Left lung (tissue), 10 donors: ENCODE measurements around the gene SDK2. TPM values are rescaled to one million over a fixed set of nuclear protein-coding genes. Genes with fewer than 3 reads are reported as not detected.

Experiments used
- ATAC-seq: fragments of 200-7000 bp; cut with Tn5 transposase; one replicate; pipeline ENCODE4 v1.9.1; 2020; ENCODE audit warnings: moderate library complexity
- DNase-seq, 4 donors: peaks; one replicate each; pipeline ENCODE4 v3.0.0-alpha.2; 2013 to 2020
- H3K27ac ChIP-seq, 2 donors: fragments of 200-600 bp; sonication (generic) in 1 of 2; one replicate each; pipeline versions ENCODE4 v1.5.0 to v1.8.0; 2020 to 2021
- H3K27me3 ChIP-seq, 2 donors: fragments of 200-600 bp; sonication (generic) in 1 of 2; one replicate each; pipeline versions ENCODE4 v1.5.0 to v1.8.0; 2020 to 2021
- H3K36me3 ChIP-seq, 2 donors: fragments of 200-600 bp; sonication (generic) in 1 of 2; one replicate each; pipeline versions ENCODE4 v1.5.0 to v1.8.0; 2020 to 2021
- H3K4me1 ChIP-seq, 2 donors: fragments of 200-600 bp; one replicate each; pipeline ENCODE4 v1.8.0; 2021
- H3K4me3 ChIP-seq, 2 donors: fragments of 200-600 bp; sonication (generic) in 1 of 2; one replicate each; pipeline versions ENCODE4 v1.5.0 to v1.8.0; 2020 to 2021; ENCODE audit warnings: mild to moderate bottlenecking in 1 of 2
- H3K9me3 ChIP-seq, 2 donors: fragments of 200-600 bp; sonication (generic) in 1 of 2; one replicate each; pipeline versions ENCODE4 v1.5.0 to v1.8.0; 2020 to 2021
- intact Hi-C, 2 donors: fragments of 100-400 bp; cut with DNase I; formaldehyde crosslinking; loops; one replicate each; pipeline versions ENCODE4 v1.11.2 to v1.14.2; 2022
- polyA plus RNA-seq, 6 donors: library from polyadenylated mRNA; unstranded; fragments of 120-200 nt; gene quantifications; one replicate each; pipeline ENCODE4 v1.2.1, GENCODE V29; 2013; ENCODE audit not compliant: insufficient read length in 6 of 6
- total RNA-seq, 2 donors: library from RNA; stranded (reverse); fragmentation: NEBNext Ultra II Directional; extraction: Animal tissue kit (Norgen Biotek cat#: 25700); gene quantifications; one replicate each; pipeline ENCODE4 v1.2.1, GENCODE V29; 2021
- TF ChIP-seq, protein P1 (sequence below), 2 donors: fragments of 200-600 bp; sonication (generic) in 1 of 2; IDR thresholded peaks; one replicate each; pipeline versions ENCODE4 v1.5.0 to v1.8.0; 2021; ENCODE audit warnings: antibody characterized with exemption in 2 of 2
- donor health status: DM: no; HTN: yes; CAD: no.
- donor health status: DM: no; HTN: no; CAD: no.

SDK2 gene
- total and polyA plus RNA-seq, 8 donors = 6.0 to 10.9 (median 7.5) TPM

DNA sequence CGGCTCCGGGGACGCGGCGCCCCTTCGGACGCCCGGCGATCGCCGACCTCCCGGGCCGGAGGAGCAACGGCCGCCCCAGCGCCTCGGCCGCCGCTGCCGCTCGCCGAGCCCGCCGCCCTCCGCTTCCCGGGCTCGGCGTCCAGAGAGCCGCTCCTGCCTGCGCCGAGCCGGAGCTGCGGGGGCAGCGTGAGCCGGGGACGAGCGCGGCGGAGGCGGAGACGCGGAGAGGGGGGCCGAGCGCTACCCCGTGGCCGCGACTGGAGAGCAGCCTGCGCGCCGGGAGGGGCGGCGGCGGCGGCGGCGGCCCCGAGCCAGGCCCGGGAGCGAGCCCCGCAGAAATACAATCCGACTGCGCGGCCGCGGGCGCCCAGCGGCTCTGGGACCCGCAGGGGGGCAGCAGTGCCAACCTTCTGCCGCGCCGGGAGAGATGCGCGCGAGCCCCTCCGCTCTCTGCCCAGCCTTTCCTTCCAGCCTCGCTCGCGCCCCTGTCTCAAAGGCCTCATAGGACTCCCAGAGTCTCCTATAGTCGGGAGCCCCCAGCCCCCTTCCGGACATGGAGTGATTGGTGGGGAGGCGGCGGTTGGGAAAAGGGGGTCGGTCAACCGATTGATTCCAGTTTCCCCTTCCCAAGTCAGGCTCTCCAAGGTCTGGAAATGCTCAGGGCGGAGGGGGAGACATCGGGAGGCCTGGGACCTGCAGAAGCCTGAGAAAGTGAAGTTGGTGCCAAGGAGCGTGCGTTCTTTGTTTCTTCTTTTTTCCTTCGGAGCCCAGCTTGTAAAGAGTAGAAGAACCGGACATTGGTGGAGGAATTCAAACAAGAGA is 1.0 kb upstream of the SDK2 start:
- Histone ChIP-seq H3K4me3 (peak overlapping the region; percentile 5 to 46), H3K4me1 (peaks cover 0 to 32% of the 10 kb centered on the region in 2 donors), H3K9me3 (no peaks in the 10 kb centered on the region), H3K27ac (no peak overlapping the region), H3K36me3 (no peaks in the 10 kb centered on the region), H3K27me3 (peaks cover 44 to 92% of the 10 kb centered on the region in 2 donors)
- intact Hi-C loops = no loop called here
- ATAC-seq = peak; percentile 68
- peak in 2 of 4 donors; percentile 58 to 84 for DNase-seq
- TF ChIP-seq, protein P1, sequence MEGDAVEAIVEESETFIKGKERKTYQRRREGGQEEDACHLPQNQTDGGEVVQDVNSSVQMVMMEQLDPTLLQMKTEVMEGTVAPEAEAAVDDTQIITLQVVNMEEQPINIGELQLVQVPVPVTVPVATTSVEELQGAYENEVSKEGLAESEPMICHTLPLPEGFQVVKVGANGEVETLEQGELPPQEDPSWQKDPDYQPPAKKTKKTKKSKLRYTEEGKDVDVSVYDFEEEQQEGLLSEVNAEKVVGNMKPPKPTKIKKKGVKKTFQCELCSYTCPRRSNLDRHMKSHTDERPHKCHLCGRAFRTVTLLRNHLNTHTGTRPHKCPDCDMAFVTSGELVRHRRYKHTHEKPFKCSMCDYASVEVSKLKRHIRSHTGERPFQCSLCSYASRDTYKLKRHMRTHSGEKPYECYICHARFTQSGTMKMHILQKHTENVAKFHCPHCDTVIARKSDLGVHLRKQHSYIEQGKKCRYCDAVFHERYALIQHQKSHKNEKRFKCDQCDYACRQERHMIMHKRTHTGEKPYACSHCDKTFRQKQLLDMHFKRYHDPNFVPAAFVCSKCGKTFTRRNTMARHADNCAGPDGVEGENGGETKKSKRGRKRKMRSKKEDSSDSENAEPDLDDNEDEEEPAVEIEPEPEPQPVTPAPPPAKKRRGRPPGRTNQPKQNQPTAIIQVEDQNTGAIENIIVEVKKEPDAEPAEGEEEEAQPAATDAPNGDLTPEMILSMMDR (IDR thresholded peaks at IDR 0.05) = no peak

DNA sequence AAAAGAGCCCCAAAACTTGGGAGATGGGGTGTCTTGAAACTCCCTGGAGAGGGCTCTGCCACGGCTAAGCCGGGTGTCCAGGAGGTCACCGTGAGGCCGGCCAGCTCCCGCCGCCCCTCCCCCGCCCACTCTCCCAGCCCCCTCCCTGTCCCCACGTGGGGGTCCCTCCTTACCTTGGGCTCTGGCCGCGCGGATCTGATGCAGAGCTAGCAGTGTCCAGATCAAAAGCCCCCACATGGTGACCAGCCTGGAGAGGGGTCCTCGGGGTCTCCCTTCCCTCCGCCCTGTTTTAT is 447 bp downstream of the SDK2 start:
- Histone ChIP-seq H3K9me3 (no peaks in the 10 kb centered on the region), H3K4me3 (peak overlapping the region; percentile 30 to 46), H3K36me3 (no peaks in the 10 kb centered on the region), H3K4me1 (peaks cover 0 to 32% of the 10 kb centered on the region in 2 donors), H3K27me3 (peaks cover 44 to 99% of the 10 kb centered on the region in 2 donors), H3K27ac (no peak overlapping the region)
- intact Hi-C loops = no loop called here
- TF ChIP-seq, protein P1 (IDR thresholded peaks at IDR 0.05) = no peak
- no peak for ATAC-seq
- DNase-seq = no peak

- Histone ChIP-seq H3K27ac (no peak overlapping the region), H3K27me3 (peaks cover 44 to 95% of the 10 kb centered on the region in 2 donors), H3K4me1 (peaks cover 0 to 32% of the 10 kb centered on the region in 2 donors), H3K9me3 (no peaks in the 10 kb centered on the region), H3K4me3 (peak overlapping the region; percentile 30 to 46), H3K36me3 (no peaks in the 10 kb centered on the region)
- DNase-seq (peak in 3 of 4 donors; percentile 42 to 80 (median 51)), ATAC-seq (peak; percentile 42)
- intact Hi-C loops = no loop called here
- TF ChIP-seq, protein P1 (IDR thresholded peaks at IDR 0.05) = no peak
These were observed 1.0 kb downstream of the SDK2 start for GRCh38 chr17:73643001-73643851.

DNA sequence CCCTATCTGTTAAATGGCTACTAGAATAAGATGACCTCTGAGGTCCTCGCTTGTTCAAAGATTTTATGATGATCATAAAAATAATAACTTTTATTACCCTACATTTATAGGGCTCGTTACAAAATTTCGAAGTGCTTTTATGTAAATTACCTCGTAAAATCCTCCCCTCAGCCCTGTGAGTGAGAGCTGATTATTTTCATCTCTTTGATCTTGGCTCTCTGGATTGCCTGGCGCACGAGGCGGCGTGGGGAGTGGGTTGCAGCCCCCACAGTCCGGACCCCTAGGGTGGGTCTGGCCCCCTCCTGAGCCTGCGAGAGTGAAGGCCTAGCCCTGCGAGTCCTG is 1.6 kb downstream of the SDK2 start:
- peaks cover 44 to 92% of the 10 kb centered on the region in 2 donors for H3K27me3 ChIP-seq

More for the DNA sequence above, 1.6 kb downstream of the SDK2 start:
- DNase-seq (no peak), ATAC-seq (no peak)
- TF ChIP-seq, protein P1 (IDR thresholded peaks at IDR 0.05) = no peak
- peak overlapping the region; percentile 30 to 46 for H3K4me3 ChIP-seq
- H3K27ac ChIP-seq = no peak overlapping the region
- intact Hi-C loops = no loop called here
- no peaks in the 10 kb centered on the region for H3K36me3 ChIP-seq
- no peaks in the 10 kb centered on the region for H3K9me3 ChIP-seq
- peaks cover 0 to 32% of the 10 kb centered on the region in 2 donors for H3K4me1 ChIP-seq
